NCI-H1436 treated with DMSO at 0.1 percent for 48 hours (cell line): ENCODE measurements around the gene AUTS2.
"Not testable (repeated sequence)": the region's sequence is repeated elsewhere in the genome, so short reads cannot be mapped to it uniquely, and the experiment has no call there.

Experiments used
- DNase-seq: peaks from one replicate; lab custom pipeline; 2025; lab: John Stamatoyannopoulos, UW

The AUTS2 gene

GRCh38 chr7:70630818-70631457, 1032.7 kb downstream of the AUTS2 start:
- DNase-seq = no peak

- no peak for DNase-seq
Measured at GRCh38 chr7:70631718-70632117, 1033.4 kb downstream of the AUTS2 start.

GRCh38 chr7:70632400-70632799, 1034.1 kb downstream of the AUTS2 start:
- DNase-seq = no peak

DNA sequence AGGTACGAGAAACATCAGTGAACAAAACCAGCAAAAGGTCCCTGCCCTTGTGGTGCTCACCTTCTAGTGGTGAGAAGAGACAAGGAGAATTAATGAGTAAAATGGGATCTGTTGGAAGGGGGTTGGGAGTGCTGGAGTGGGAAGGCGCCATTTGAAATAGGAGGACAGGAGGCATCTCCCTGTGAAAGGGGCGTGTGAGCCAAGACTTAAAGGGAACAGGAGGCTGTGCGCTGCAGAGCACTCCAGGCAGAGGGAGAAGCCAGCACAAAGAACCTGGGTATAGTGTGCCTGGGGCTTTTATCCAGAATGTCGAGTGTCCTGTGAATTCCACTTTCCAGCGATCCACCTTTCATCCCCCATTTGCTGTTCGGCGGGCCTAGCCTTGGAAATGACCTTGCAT, 1035.8 kb downstream of the AUTS2 start:
- DNase-seq = no peak

DNA sequence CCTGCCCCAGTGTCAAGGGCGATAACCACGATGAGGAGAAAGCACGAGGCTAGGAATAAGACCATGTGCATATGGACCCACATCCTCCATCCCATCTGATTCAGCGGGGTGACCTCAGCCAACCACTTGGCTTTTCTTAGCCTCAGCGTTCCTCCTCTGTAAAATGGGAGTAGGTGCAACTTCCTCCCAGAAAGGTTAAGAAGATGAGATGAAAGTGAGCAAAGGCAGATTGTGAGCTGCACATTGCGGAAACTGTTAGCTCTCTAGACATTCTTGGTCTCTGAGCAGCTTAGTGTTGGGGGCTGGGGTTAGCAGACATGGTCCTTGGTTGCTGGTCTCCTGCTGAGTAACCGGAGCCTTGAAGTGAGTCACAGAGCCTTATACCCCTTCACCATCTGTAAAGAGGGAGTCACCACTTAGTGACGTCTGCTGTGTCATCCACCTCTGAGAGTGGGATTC, 1036.4 kb downstream of the AUTS2 start:
- no peak for DNase-seq

GRCh38 chr7:70635633-70636032, 1037.4 kb downstream of the AUTS2 start:
- no peak for DNase-seq

- no peak for DNase-seq
Measured at GRCh38 chr7:70636169-70636568, 1037.9 kb downstream of the AUTS2 start.

DNA sequence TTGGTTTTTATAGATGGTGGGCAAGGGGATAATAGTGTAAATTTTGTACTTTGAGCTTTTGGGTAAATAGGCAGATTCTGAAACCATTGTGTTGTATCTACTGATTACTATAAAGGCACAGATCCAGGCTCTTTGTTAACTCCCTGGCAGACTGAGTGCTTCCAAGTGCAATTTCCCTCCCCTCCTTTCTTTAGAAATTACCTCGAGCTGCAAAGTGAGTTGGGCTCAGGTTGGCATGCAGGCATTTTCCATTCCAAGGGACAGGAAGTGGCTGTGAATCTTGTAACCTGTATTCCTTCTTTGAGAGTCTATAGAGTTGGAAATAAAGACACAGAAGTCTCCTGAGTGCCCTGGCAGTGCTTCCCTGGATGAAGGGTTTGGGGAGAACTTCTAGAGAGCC, 1039.5 kb downstream of the AUTS2 start:
- DNase-seq = no peak

DNA sequence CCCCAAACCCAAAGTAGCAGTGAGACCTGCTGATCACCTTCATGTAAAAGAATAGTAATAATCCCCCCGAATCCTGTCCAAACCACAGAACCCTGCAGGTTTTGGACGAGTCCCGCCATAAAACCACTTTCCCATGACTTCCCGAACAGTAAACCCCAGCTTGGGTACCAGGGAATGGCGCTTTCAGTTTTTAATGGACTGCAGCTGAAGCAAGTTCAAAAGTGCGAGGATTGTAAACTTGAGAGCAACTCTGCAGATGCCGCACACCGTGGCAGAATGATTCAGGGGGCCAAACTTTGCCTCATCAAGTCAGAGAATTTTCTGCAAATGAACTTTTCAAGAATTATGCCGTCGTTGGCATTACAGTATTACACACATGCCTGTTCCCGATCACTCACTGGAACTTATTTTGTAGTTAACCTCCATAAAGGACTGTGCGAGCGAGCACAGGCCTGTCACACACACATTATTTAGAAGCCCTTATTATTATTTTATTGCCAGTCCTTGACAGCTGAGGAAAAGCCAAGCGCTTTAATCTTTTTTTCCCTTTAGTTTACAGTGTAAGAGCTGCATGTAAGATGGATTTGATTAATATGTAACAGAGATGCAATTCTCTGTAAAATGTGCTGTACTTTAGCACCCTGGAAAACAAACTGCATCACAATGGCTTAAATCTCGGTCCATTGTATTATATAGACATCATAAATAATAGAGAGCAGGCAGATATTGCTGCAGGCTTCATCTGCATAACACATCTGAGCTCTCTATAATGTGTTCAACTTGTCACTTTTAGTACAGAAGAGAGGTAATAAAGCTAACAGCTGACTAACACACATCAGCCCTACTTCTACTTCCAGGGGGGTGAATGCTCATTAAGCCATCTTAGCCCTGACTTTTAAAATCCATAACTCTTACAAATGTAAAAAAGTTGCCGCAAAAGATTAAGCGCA, 1040.2 kb downstream of the AUTS2 start:
- DNase-seq = no peak

DNA sequence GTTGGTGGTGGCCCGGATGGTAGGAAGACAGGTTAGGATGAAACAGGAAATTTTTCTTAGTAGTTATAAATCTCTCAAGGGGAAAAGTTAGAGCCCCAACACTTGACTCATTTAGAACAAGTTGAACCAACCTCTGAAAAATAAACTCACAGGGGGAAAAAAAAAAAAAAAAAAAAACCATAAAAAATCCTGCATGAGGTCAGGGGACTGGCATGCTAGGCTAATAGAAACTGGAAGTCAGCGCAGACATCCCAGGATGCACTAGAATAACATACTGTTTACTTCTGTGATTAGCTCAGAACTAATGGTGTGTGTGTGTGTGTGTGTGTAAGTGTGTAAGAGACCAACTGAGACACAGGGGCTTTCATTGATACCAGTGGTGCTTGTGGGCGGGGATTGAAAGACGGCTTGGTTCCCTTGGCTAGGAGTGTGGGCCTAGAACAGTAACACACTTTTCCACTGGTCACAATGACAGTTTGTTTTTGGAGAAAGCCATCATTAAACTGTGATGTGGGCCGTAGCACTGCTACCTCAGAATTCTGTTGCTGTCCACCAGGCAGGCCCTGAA, 1042.1 kb downstream of the AUTS2 start:
- no peak for DNase-seq

DNA sequence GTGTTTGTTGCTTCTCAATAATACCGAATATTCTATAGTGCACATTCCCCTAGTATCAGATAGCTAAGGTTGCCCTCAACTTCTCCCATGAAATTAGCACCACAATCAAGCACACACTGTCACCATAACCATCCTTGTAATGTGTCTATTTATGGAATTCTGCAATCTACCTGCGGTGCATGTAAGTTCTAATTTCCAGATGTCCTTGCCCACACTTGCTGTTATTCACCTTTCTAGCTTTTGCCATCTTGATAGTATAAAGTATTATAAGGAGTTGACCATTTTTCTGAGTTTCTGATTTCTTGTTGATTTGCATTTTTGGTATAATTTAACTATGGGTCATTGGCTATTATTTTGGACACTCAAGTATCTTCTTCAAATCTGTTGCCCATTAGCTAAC, 1043.6 kb downstream of the AUTS2 start:
- no peak for DNase-seq

DNA sequence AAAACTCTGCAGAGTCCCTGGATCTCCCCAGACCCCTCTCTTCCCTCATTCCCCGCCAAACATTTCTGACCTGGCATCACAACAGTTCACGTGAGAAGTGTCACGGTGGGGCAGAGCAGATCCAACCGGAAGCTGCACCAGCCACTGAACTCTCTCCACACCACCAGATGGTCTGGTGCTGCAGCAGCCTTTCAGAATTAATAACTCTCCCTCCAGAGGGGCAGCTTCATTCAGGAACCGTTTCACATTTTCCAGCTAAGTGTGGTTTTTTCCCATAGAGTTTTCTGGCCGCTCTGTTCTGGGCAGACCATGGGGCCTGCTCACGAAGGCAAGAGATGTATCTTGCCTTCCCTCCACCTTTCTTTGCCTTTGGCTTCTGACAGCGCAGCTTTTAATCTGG, 1047.0 kb downstream of the AUTS2 start:
- DNase-seq = no peak

GRCh38 chr7:70645876-70646351, 1047.6 kb downstream of the AUTS2 start:
- no peak for DNase-seq

DNA sequence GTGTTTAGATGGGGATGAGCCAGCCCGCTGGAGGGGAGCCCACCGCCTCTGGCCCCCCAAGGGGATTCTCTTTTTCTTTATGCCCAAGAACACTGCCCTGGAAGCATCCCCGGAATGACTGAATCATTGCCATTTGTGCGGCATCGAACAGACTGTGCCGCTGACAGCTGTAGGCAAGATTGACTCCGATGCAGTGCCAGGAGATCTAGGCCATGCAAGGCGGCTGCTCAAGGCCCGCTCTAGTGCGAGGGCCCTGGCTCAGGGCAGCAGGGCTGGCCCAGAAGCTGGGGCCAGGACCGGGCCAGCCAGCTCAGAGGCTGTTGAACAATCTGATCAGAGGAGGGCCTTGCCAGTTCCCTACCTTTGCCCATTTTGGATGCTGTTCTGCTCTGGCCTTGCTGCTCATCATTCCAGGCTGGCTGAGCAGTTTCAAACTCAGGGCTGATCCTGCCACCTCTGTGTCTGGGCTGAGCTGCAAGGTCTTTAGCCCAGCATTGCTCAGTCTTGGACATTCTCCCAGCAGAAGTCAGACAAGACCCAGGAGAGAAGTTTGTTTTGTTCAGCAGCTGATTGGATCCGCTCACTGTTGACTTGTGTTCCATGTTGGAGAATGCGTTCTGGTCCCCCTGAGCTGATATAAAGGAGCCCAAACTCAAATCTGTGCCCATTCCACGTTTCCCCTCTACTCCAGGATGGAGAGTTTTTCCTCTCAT, 1048.4 kb downstream of the AUTS2 start:
- no peak for DNase-seq

GRCh38 chr7:70647801-70648498, 1049.7 kb downstream of the AUTS2 start:
- no peak for DNase-seq

GRCh38 chr7:70648499-70648861, 1050.2 kb downstream of the AUTS2 start:
- not testable (repeated sequence) for DNase-seq

DNA sequence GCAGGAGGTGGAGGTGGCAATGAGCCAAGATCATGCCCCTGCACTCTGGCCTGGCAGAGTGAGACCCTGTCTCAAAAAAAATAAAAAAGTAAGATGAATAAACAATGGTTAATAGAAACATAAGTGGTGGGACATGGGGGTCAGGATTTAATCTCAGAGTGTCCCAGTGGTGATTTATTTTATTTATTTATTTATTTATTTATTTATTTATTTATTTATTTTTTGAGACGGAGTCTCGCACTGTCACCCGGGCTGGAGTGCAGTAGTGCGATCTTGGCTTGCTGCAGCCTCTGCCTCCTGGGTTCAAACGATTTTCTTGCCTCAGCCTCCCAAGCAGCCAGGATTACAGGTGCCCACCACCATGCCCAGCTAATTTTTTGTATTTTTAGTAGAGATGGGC, 1051.0 kb downstream of the AUTS2 start:
- DNase-seq = no peak

DNA sequence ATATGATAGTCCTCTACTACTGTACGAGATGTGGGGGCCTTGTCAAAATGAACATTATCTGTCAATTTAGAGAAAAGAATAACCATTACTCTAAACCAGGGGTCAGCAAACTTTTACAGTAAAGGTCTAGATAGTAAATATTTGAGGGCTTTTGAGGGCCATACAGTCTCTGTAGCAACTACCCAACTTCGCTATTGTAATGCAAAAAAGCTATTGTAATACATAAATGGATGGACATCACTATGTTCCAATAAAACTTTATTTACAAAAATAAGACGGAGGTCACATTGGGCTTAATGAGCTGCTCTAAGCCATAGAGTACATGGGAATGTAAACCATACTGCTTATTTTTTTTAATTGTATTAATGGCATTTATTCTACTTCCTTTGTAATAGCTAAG, 1055.9 kb downstream of the AUTS2 start:
- no peak for DNase-seq

GRCh38 chr7:70654979-70655378, 1056.7 kb downstream of the AUTS2 start:
- no peak for DNase-seq

GRCh38 chr7:70655694-70656093, 1057.4 kb downstream of the AUTS2 start:
- no peak for DNase-seq

DNA sequence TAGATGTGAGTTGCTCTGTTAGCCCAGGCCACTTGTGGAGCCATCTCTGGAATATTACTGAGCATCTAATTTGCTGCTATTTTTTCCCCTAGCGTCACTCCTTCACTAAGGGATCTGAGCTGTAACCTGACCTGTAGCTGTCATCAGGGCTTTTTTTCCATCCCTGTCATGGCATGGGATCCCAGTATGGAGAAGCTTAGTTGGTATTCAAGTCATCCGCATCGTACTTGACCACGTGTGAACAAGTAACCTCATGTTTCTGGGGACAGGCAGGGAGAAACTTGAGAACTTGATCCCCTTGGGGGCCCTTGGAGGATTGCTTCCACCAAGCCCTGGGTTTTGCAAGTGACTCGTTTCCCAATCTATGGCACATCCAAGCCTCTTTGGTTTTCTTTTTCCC, 1059.3 kb downstream of the AUTS2 start:
- DNase-seq = no peak
